Effector CD8-positive, alpha-beta T cell (primary cell): ENCODE measurements around the gene U2AF2.

ENCODE experiments used
- DNase-seq: peaks from one replicate; lab custom pipeline; 2025; lab: John Stamatoyannopoulos, UW

Gene U2AF2

DNA sequence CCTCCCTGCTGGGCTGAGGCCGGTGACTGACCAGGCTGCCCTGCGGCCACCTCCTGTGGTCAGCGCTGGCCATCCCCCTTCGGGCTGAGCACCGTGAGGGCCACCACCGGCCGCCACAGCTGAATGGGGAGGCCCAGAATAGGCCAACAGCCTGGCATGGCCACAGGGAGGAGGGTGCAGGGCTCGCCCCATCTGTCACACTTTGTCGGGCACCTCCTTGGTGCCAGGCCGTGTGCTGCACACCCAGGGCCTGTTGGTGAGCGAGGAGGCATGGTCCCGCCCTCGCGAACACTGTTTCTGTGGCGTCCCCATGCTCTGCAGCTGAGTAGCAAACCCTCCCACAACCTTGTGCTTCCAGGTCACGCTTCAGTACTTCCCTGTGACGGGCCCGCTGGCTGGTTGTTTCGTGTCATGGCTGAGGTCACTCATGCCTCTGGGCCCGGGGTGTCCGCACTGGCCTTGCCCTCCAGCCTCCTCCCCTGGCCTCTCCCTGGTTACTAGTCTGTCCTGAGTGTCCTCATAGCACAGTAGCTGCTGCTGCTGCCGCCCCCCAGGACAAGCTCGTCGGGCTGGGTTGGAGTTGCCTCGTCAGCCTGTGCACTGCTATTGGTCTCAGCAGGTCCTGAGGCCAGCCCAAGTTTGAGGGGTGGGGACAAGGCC lies 35.4 kb downstream of the U2AF2 start:
- no peak for DNase-seq

DNA sequence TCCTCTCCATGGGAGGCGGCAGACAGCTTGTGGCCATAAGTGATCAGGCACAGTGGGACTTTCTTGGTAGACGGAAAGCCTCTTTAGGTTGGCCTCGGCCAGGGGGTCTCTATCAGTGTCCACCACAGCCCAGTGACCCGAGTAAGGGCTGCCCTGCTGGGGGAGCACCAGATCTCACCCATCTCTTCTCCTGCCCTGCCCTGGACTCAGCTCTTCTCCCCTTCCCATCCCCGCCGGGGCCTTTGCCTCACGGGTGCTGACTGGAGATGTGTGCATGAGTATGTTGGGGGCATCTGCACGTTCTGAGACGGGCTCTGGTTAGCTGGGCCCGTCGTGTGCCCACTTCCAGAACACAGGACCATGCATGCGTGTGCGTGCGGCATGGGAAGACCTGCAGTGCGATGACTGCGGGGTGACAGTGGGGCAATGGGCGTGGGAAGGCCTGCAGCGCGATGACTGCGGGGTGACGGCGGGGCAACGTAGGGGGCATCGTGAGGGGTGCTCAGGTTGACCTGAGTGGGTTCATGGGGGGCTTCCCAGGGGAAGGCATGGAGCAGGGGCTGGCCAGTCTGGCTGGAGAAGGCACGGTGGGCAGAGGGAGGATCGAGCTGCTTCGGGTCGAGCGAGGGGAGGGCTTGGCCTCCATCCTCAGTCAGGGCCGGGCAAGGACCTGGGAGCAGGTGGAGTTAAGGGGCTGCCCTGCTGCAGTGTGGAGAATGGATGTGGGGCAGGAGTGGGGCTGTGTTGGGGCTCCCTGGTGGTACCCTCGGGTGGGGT lies 36.1 kb downstream of the U2AF2 start:
- DNase-seq = no peak

DNA sequence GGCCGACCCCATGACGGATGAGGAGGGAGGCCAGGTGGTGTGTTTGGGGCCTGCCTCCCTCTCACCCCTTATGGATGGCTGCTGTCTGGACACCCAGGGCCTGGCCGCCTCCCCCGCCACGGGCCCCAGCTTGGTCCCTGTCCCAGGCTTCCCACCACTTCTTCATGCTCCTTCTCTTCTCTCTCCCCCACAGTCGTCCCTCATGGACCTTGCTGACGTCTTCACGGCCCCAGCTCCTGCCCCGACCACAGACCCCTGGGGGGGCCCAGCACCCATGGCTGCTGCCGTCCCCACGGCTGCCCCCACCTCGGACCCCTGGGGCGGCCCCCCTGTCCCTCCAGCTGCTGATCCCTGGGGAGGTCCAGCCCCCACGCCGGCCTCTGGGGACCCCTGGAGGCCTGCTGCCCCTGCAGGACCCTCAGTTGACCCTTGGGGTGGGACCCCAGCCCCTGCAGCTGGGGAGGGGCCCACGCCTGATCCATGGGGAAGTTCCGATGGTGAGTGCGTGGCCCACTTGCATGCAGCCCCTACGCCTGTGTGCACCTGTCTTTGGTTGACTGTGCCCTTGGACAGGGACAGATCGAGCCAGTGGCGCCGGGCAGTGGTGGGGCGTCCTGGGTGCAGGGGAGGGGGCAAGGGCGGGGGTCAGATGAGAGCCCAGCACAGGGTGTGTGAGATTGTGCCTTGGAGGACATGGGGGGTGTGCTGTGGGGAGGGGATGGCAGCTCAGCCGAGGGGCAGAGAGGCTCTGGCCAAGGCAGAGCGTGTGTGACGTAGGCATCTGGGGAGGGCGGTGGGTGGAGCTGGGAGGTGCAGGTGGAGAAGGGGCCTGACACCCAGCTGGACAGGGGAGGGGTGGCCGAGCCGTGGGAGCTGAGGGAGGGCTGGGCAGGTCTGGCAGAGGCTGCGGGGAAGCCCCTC lies 37.0 kb downstream of the U2AF2 start:
- DNase-seq = no peak

DNA sequence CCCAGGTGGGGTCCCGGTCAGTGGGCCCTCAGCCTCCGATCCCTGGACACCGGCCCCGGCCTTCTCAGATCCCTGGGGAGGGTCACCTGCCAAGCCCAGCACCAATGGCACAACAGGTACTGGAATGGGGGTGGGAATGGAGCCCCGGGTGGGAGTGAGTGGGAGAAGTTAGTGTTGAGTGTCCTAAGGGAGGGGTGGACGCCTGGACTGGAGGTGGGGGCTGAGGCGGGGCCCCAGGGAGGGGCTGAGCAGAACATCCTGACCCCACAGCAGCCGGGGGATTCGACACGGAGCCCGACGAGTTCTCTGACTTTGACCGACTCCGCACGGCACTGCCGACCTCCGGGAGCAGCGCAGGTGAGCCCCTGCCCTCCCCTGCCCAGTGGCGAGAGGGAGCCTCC lies 37.8 kb downstream of the U2AF2 start:
- DNase-seq = no peak

DNA sequence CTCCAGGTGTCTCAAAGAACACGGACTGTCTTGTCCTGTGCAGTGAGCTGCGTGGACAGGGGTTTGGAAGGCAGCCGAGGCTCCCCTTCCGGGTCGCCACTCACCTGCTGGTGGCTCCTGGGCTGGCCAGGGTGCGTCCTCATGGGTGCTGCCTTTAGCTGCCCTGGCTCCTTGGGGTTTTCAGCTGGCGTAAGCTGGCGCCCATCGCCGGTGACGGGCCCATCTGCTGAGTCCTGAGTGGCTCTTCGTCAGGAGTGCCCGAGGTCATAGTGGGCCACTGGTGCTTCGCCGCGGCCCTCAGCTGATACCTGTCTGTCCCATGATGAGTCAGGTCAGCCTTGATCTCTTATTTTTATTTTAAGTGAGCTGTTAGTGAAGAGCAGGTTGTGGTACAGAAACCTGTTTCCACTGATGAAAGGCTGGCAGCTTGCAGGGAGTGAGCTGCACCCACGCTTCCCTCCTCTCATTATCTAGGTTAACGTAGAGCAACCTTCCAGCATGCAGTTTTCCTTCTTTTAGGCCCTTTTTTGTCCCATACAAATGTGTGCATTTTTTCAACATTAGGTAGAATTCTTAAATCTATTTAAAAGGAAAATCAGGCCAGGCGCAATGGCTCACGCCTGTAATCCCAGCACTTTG lies 38.6 kb downstream of the U2AF2 start:
- DNase-seq = no peak

DNA sequence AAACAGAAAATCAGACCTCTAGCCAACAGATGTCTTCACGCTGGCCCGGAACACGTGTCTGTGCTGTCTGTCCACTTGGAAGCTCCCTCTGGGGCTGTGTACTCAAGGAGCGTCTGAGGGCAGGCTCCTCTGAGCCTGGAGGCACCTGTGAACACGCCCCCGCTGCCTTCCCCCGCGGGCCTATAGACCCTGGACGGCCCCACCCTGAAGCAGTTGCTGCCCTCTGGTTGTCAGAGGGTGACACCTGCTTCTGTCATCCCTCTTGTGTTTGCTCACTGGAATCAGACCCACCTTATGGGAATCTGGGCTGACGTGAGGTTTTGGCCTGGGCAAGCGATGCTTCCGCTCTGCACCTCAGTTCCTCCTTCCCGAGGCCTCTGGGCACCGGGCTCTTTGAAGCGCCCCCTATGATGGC lies 39.4 kb downstream of the U2AF2 start:
- DNase-seq = no peak

DNA sequence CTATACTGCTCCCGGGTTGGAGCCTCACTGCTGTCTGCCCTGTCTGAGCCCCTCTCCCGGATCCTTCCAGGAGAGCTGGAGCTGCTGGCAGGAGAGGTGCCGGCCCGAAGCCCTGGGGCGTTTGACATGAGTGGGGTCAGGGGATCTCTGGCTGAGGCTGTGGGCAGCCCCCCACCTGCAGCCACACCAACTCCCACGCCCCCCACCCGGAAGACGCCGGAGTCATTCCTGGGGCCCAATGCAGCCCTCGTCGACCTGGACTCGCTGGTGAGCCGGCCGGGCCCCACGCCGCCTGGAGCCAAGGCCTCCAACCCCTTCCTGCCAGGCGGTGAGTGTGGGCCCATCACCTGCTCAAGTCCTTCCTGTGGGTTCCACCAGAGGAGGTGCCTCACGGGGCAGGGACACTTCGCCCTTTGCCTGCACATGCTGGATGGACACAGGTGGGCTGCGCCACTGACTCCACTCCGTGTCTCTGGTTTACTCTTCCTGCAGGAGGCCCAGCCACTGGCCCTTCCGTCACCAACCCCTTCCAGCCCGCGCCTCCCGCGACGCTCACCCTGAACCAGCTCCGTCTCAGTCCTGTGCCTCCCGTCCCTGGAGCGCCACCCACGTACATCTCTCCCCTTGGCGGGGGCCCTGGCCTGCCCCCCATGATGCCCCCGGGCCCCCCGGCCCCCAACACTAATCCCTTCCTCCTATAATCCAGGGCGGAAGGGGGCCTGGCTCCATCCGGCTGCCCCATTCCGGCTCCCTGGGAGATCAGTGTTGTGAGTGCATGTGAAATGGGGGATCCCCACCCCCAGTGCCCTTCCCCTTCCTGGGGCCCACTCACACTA lies 40.0 kb downstream of the U2AF2 start:
- no peak for DNase-seq

DNA sequence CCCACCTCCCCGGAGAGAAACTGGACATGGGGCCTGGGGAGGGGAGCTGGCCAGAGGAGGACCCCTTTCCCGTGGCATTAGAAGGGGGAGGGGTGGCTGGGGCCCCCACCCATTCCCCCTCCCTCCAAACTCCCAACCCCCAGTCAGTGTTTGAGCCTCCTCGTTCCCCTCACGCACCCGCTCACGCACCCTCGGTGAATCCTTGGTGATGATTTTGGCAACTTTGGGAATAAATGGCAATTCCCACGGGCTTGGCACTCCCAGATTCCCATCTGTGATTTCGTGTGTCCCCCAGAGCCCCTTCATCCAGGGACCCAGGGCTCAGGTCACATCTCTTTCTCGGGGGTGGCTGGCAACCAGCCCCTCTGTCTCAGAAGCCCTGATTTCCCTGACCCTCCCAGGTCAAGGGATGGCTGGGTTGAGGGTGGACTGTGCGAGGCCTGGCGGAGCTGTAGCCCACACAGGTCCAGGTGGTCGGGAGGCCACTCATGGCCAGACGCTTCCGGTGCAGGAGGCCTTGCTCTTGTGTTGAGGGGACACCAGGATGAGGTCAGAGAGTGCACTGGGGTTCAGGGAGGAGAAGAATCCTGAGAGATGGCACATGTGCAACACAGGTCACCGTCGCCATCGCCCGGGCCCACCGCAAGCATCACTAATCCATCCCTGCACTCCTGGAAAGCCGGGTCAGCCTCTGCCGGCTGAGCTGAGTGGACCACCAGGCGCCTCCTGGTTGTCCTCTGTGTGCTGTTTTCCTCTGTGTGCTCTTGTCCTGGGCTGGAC lies 40.9 kb downstream of the U2AF2 start:
- DNase-seq = no peak

- DNase-seq = no peak
These were observed 41.6 kb downstream of the U2AF2 start for GRCh38 chr19:55696301-55697068.

- DNase-seq = no peak
These were observed 42.2 kb downstream of the U2AF2 start for GRCh38 chr19:55697069-55697440.

DNA sequence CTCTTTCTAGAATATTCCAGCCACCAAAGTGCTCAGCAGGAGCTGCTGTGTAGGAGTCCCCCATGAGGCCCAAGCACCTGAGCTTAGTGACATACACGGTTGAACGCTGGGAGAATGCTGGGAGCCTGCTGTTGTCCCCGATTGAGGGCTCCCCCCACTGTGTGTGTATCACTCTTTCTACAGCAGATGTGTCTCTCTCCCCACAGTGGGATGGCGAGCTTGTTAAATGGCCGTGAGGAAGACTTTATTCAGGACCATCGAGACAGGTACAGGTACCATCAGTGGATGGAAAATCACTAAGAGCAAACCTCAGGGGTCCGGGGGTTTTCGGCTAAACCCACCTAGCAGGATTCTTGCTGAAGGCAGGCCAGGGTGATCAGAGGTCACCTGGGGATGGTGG lies 42.9 kb downstream of the U2AF2 start:
- no peak for DNase-seq

GRCh38 chr19:55698256-55698655 lies 43.4 kb downstream of the U2AF2 start:
- no peak for DNase-seq

- DNase-seq = no peak
These were observed 44.4 kb downstream of the U2AF2 start for GRCh38 chr19:55699221-55699620.

GRCh38 chr19:55700813-55701212 lies 46.0 kb downstream of the U2AF2 start:
- DNase-seq = no peak

- no peak for DNase-seq
These were observed 47.3 kb downstream of the U2AF2 start for GRCh38 chr19:55702131-55702627.

GRCh38 chr19:55703790-55704215 lies 49.0 kb downstream of the U2AF2 start:
- DNase-seq = peak; percentile 12

DNA sequence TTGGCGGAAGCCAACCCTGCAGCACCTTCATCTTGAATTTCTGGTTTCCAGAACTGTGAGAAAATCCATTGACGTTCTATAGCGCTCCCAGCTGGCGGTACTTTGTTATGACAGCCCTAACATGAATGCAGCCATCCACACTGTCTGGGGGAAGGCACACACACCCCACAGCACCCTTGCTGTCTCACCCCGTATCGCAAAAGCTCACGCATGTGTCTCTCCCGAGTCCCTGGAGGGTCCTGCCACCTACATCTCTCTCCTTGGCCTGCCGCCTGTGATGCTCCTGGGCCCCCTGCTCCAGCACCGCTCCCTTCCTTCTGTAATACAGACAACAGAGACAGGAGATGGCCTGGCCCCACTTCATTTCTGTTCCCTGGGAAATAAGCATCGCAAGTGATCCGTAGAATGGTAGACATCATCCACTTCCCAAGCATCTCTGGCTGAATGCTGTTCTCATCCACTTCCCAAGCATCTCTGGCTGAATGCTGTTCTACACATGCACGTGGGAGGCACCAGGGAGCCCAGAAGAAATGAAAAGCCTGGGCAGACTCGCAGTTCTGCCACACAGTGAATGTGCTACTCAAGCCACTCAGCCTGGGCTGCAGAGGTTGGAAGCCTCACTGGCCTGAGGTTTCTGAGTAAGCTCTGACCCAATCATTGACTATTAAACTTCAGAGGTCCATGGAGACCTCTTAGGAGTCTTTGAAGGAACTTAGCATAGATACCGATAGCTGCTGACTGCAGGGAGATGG lies 49.8 kb downstream of the U2AF2 start:
- DNase-seq = no peak

GRCh38 chr19:55705972-55706371 lies 51.1 kb downstream of the U2AF2 start:
- no peak for DNase-seq

GRCh38 chr19:55711719-55712118 lies 56.9 kb downstream of the U2AF2 start:
- no peak for DNase-seq
